Posterior vena cava (tissue), 2 donors: ENCODE data around the gene GPR173. TPM values are rescaled to one million over a fixed set of nuclear protein-coding genes. Genes with fewer than 3 reads are reported as not detected.

Experiments
- DNase-seq: peaks from one replicate; pipeline ENCODE4 v3.0.0-alpha.2; 2020; ENCODE audit warnings: low spot score
- intact Hi-C, 2 donors: fragments of 100-400 bp; cut with DNase I; formaldehyde crosslinking; loops; one replicate each; pipeline versions ENCODE4 v1.14.1 to v1.14.2; 2022 to 2023
- long read RNA-seq, 2 donors: library from polyadenylated mRNA; unstranded; transcript quantifications; one replicate each; pipeline ENCODE4 v2.0.0, GENCODE V29; 2020 to 2021
- total RNA-seq, 2 donors: library from RNA; stranded (reverse); fragmentation: NEBNext Ultra II Directional; extraction: Animal tissue kit (Norgen Biotek cat#: 25700); gene quantifications; one replicate each; pipeline ENCODE4 v1.2.1, GENCODE V29; 2021
- donor health status: DM: yes; HTN: yes; CAD: no.
- donor health status: DM: yes; HTN: yes; CAD: no.

Gene GPR173, protein sequence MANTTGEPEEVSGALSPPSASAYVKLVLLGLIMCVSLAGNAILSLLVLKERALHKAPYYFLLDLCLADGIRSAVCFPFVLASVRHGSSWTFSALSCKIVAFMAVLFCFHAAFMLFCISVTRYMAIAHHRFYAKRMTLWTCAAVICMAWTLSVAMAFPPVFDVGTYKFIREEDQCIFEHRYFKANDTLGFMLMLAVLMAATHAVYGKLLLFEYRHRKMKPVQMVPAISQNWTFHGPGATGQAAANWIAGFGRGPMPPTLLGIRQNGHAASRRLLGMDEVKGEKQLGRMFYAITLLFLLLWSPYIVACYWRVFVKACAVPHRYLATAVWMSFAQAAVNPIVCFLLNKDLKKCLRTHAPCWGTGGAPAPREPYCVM
- total RNA-seq, result 1 to 10 TPM; 2.7 to 3.7 TPM
- long read RNA-seq, donor 1, partial matches to known transcripts, result 0 of 1 reads
- long read RNA-seq, donor 1, other reads (novel, unspliced or antisense), result 1 of 1 reads
- long read RNA-seq, donor 2, partial matches to known transcripts, result 0 of 2 reads
- long read RNA-seq, donor 2, other reads (novel, unspliced or antisense), result 0 of 2 reads

DNA sequence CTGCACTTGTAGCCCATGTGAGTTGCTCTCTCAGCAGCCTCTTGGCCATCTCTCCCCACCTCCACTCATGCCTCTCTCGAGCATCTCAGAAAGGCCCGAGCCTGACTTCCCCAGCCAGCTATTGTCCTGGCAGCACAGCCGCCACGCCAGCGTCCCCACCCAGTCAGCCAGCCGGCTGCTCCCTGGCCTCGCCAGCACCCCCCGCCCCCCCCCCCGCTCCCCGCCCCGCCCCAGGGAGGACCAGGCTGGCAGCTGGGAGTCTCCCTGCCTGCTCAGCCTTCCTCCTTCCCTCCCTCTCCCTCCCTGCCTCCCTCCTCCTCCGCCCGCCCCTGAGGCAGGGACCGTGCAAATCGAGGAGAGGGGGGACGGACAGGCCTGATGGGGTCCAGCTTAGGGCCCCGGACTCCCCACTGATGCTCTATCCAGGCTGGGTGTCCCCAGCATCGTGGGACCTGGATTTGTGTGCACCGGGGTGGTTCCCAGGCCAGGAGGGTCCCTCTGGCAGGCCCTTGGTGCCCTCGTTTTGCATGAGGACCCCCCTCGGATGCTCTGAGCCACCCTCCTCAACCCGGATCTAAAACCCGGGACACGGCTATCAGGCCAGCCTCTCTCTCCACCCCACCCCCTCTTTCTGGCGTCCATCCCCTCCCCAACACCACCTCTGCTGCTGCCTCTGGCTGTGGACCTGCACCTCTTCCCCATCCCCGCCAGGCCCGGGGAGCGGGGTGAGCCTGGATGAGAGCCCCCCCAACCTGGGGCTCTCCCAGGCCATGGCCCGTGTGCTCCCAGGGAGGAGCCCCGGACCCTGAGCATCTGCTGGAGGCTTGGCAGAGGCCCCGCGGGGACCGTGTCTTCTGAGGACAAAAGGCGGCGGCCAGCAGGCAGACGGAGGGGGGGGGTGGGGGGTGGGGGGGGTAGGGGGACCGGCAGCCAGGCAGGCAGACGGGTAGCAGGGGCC lies at the start of gene GPR173:
Gene GPR173, plus strand, starts transcription at position 621 of the 958 bp plus-strand sequence. CDS start 27,833 bp downstream, outside the sequence.
- intact Hi-C loops, result no loop called here
- DNase-seq, result peak; percentile 82

DNA sequence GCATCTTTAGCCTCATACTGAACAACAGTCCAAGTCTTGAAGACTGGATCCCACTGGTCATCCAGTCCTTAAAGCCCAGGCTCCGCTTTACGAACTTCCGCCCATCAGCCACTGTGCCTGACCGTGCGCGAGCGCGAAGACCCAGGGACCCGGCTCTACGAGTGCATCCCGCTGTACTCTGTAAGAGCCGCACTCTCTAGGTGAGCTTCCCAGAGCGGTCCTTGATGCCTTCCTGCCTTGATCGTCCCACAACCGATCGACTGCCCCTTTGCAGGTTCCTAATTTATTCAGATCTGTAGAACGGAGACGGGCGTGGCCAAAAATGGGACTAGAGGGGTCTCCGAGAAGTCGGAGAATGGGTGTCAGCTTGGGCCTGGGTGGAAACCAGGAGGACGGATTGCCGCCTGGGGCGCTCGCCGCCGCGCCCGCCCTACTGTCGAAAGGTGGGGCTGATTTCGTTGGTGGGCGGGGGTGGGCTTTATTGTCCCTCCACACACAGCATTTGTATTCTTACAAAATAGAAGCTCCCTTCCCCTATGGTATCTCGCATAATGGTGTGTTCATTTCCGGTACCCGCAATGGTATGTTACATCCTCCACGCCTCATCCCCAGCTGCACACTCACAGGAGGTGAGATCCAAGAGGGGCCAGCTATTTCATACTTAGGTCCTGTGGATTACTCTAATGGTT lies 48.0 kb upstream of the GPR173 start:
- intact Hi-C loops, result no loop called here
- DNase-seq, result no peak

DNA sequence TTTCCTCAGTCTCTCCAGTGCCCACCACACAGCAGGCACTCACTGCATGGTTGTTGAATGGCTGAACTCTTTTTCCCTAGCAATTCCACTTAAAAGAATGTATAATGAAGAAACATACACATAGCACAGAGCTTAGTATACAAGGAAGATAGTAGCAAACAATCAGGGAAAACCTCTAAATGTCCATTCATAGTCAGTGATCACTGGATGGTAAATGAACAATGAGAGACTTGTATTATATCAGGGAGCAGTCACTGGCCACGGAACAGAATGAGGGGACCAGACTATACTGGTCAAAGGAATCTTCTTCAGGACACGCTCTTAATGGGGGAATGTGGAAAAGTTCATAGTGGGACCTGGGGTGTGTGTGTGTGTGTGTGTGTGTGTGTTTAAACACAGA lies 46.6 kb upstream of the GPR173 start:
- DNase-seq, result no peak
- intact Hi-C loops, result no loop called here

- no peak for DNase-seq
- intact Hi-C loops, result no loop called here
Observed at GRCh38 chrX:53003111-53003510, 45.5 kb upstream of the GPR173 start.

DNA sequence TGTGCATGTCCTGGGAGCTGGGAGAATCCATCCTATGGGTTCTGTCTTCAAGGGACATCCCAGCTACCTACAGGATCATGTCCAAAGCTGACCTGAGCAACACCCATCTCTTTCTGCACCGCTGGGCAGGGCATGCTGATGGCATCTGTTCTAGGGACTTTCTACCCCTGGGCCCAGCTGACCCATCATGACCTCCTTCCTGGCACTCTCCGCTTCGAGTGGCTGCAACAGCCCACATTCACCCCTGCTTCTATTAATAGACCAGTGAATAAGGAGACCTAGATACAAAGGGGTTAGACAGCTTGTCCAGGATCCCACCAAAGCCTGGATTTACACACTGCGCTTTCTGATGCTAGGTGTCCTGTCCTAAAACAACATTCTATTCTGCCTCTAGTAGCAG lies 44.6 kb upstream of the GPR173 start:
- intact Hi-C loops, result no loop called here
- no peak for DNase-seq

- no peak for DNase-seq
- intact Hi-C loops, result no loop called here
Observed at GRCh38 chrX:53004811-53005210, 43.8 kb upstream of the GPR173 start.

DNA sequence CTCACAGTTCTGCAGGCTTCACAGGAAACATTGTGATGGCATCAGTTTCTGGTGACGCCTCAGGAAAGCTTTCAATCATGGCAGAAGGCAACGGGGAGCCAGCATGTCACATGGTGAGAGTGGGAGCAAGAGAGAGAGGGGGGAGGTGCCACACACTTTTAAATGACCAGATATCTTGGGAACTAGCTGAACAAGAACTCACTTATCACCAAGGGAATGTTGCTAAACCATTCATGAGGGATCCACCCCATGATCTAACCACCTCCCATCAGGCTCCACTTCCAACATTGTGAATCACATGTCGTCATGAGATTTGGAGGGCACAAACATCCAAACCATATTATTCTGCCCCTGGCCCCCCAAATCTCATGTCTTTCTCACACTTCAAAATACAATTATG lies 43.3 kb upstream of the GPR173 start:
- intact Hi-C loops, result no loop called here
- no peak for DNase-seq

DNA sequence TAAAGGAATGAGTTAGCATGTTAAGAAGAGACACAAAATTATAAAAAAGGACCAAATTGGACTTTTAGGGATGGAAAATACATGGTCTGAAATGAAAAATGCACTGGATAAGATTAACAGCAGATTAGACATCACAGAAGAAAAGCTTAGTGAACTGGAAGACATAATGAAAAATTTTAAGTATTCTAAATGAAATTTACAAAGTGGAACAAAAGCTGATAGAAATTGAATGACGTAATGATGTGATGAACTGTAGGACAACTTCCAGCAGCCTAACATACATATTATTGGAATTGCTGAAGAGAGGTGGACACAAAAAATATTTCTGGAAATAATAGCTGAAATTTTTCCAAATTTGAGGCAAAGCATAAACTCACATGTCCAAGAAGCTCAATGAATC lies 39.6 kb upstream of the GPR173 start:
- intact Hi-C loops, result no loop called here
- DNase-seq, result no peak

GRCh38 chrX:53013291-53013690 lies 35.3 kb upstream of the GPR173 start:
- DNase-seq, result no peak
- intact Hi-C loops, result no loop called here

- intact Hi-C loops, result no loop called here
- no peak for DNase-seq
Observed at GRCh38 chrX:53018627-53019026, 30.0 kb upstream of the GPR173 start.

DNA sequence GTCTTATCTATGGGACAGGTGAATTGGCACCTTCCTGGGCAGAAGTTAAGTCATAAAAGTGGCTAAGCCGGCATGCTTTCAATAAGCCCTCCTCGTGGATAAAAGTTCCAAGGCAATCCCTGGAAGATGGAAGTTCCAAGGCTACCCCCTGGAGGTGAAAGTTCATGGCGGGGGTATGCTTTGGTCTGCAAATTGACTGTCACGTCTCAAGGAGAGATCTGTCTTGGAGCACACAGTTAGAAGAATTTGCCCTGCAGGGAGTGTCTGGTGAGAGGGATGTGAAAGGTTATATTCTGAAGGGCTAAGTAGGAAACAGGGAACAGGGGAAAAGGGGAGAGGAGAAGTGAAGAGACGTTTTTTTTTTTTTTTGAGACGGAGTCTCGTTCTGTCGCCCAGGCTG lies 26.2 kb upstream of the GPR173 start:
- intact Hi-C loops, result no loop called here
- DNase-seq, result no peak

GRCh38 chrX:53028678-53029077 lies 19.9 kb upstream of the GPR173 start:
- intact Hi-C loops, result no loop called here
- no peak for DNase-seq

DNA sequence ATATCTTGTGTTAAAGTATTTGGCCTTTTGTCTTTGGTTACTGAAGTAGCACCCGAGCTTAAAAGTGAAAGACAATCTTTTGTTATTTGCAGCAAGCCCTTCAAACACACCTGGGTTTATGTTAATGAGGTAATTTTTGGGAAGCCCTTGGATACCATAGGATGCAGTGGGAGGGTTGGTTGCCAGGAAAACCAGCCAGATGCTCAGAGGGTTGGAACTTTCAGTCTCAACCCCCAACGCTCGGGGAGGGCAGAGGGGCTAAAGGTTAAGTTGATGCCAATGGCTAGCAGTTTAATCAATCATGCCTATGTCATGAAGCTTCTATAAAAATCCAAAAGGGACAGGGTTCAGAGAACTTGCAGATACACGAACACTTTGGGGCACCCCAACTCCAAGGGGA lies 17.2 kb upstream of the GPR173 start:
- no peak for DNase-seq
- intact Hi-C loops, result no loop called here

DNA sequence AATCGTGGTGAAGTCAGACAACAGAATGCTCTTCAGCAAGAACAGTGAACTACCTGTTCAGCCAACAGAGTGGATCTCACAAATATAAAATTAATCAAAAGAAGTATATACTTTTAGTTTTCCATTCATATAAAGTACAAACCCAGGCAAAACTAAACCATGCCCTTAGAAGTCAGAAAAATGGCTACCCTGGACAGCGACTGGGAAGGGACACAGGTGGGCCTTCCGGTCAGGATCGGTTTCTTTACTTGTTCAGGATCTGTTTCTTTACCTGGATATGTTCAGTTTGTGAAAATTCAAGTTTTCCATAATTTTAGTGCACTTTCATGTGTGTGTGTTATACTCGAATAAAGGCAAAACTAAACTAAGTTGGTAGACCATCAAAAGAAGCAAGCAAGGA lies 12.4 kb upstream of the GPR173 start:
- intact Hi-C loops, result no loop called here
- DNase-seq, result no peak

GRCh38 chrX:53039236-53039635 lies 9.4 kb upstream of the GPR173 start:
- DNase-seq, result no peak
- intact Hi-C loops, result no loop called here

- DNase-seq, result no peak
- intact Hi-C loops, result no loop called here
Observed at GRCh38 chrX:53044995-53045394, 3.6 kb upstream of the GPR173 start.

- intact Hi-C loops, result no loop called here
Observed at GRCh38 chrX:53047228-53047627, 1.4 kb upstream of the GPR173 start.

GRCh38 chrX:53049127-53049517 lies 533 bp downstream of the GPR173 start:
- intact Hi-C loops, result no loop called here
- DNase-seq, result no peak

More at GRCh38 chrX:53047228-53047627, 1.4 kb upstream of the GPR173 start:
- DNase-seq, result no peak

DNA sequence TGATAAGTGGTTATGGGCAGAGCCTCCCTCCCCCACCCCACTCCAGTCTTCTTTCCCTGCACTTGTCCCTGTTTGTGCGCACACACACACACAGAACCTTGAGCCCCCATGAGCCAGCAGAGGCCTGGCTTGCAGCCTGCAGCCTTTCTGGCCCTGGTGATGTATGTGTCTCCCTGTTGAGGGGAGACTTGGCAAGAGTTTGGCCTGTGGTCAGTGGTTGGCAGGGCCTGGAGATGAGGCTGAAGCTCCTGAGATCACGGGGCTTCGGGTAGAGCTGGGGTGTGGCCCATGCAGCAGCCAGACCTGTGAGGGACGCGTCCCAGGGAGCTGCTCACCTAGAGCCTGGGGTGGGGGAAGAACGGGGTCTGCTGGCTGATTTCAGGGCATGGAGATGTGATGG lies 2.3 kb downstream of the GPR173 start:
- intact Hi-C loops, result no loop called here
- no peak for DNase-seq
